GM13977 (cell line): ENCODE data around the gene NCBP3.

Experiments used
- DNase-seq: peaks from one replicate; pipeline ENCODE4 v3.0.0; 2012; ENCODE audit warnings: low spot score
- CTCF ChIP-seq: IDR thresholded peaks from 2 replicates; pipeline ENCODE4 v1.5.1; 2012; ENCODE audit warnings: mild to moderate bottlenecking, control low read depth; ENCODE audit not compliant: insufficient read depth; ENCODE audit errors: extremely low read depth, missing control alignments
- in situ Hi-C: fragments of 300-500 bp; cut with MboI; formaldehyde crosslinking; loops from one replicate; pipeline ENCODE4 v1.12.0; 2022; ENCODE audit warnings: low sequenced_read_pairs, low pct_unique_long_range_greater_than_20kb, mixed read lengths, inconsistent platforms; ENCODE audit not compliant: unreplicated experiment

NCBP3 gene

GRCh38 chr17:3762922-3763776 lies 82.9 kb downstream of the NCBP3 start:
- no peak for TF ChIP-seq CTCF
- DNase-seq, result peak; percentile 85
- in situ Hi-C loops, result no loop called here

GRCh38 chr17:3761918-3762380 lies 84.1 kb downstream of the NCBP3 start:
- TF ChIP-seq CTCF, result no peak
- in situ Hi-C loops, result no loop called here
- no peak for DNase-seq

- in situ Hi-C loops, result no loop called here
- DNase-seq, result no peak
- no peak for TF ChIP-seq CTCF
Observed at GRCh38 chr17:3761036-3761917, 84.8 kb downstream of the NCBP3 start.

DNA sequence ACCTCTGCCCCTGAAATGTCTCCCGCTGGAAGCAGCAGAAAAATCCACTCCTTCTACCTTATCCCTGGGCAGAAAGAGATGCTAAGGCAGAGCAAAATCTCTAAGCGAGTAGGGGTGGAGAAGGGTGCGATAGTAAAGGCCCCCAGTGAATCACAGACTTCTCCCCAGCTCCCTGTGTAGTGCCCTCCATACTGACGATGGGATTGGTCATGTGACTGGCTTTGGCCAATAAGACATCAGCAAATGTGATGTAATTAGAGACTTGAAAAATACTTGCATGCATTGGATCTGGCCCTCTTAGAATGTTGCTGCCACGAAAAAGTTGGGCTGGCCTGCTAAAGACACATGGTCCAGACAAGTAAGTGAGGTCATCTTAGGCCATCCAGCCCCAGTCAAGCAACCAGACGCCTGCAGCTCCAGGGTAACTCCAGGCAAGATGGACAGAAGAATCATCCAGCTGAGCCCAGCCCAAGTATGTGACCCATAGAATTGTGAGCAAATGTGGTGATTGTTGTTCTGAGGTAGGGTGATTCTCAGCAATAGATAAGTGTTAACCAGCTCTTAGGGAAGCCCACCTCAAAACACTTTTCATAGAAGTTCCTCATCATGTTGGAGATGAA lies 86.3 kb downstream of the NCBP3 start:
- in situ Hi-C loops, result no loop called here
- DNase-seq, result no peak
- TF ChIP-seq CTCF, result no peak

- DNase-seq, result no peak
- TF ChIP-seq CTCF, result no peak
- in situ Hi-C loops, result no loop called here
Observed at GRCh38 chr17:3755335-3756030, 90.6 kb downstream of the NCBP3 start.
